Dermis blood vessel endothelial cell (primary cell): Measurements from ENCODE around the gene AGAP2. TPM values are rescaled to one million over a fixed set of nuclear protein-coding genes. Genes with fewer than 3 reads are reported as not detected.
"Not testable (repeated sequence)": the region's sequence is repeated elsewhere in the genome, so short reads cannot be mapped to it uniquely, and the experiment has no call there.

Experiments used
- DNase-seq: peaks from one replicate; pipeline ENCODE4 v3.0.0; 2010
- total RNA-seq: library from RNA; depleted of rRNA; stranded (reverse); fragments of >200 nt; gene quantifications from 2 replicates; pipeline ENCODE4 v1.2.3, GENCODE V29; 2014

The AGAP2 gene
- under 0.01 and 0.19 TPM in 2 replicates for total RNA-seq

DNA sequence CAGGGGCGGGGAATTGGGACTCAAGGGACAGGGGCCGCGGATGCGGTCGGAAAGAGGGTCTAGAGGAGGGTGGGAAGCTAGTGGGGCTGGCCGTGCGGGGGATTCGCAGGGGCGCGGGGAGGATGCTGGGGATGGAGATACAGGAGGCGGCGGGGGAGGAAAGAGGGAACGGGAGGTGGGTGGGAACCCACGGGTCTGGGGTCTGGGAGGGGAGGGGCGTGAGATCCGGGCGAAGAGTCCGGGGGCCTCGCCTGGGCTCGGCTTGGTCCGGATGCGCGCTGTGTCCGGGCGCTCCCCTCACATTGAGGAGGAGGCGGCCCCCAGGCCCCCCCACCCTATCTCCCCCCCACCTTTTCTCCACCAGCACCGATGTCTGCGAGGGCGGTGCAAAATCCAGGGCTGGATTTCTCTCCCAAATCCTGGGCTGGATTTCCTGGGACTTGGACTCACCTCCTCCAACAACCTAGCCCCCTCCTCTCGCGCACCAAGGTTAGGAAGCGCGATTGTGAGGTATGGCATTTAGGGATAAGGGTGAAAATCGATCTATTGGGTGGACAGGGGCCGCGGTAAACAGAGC is at the start of gene AGAP2:
AGAP2 (minus strand) TSS at position 82 of the 577 bp plus-strand sequence. CDS start 496 bp downstream, outside the sequence.
- no peak for DNase-seq

DNA sequence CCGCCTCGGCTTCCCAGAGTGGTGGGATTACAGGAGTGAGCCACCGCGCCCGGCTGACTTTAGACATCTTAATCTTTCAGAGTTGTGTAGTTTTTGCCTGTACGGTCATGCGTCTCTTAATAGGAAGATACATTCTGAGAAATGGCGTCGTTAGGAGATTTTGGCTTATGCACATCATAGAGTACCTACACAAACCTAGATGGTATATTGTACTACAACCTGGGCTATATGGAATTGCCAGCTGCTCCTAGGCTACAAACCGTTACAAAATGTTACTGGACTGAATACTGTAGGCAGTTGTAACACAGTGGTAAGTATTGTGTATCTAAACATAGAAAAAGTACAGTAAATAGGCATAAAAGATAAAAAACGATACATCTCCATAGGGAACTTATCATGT is 45.3 kb upstream of the AGAP2 start:
- no peak for DNase-seq

DNA sequence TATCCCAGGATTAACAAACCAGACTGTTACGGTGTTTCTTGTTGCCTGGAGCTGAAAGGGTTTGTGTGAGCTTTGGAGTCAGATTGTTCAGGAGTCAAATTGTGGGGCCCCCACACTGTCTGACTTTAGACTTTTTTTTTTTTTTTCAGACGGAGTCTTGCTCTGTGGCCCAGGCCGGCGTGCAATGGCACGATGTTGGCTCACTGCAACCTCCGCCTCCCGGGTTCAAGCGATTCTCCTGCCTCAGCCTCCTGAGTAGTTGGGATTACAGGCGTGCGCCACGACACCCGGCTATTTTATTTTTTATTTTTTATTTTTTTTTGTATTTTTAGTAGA is 44.9 kb upstream of the AGAP2 start:
- DNase-seq, result no peak

DNA sequence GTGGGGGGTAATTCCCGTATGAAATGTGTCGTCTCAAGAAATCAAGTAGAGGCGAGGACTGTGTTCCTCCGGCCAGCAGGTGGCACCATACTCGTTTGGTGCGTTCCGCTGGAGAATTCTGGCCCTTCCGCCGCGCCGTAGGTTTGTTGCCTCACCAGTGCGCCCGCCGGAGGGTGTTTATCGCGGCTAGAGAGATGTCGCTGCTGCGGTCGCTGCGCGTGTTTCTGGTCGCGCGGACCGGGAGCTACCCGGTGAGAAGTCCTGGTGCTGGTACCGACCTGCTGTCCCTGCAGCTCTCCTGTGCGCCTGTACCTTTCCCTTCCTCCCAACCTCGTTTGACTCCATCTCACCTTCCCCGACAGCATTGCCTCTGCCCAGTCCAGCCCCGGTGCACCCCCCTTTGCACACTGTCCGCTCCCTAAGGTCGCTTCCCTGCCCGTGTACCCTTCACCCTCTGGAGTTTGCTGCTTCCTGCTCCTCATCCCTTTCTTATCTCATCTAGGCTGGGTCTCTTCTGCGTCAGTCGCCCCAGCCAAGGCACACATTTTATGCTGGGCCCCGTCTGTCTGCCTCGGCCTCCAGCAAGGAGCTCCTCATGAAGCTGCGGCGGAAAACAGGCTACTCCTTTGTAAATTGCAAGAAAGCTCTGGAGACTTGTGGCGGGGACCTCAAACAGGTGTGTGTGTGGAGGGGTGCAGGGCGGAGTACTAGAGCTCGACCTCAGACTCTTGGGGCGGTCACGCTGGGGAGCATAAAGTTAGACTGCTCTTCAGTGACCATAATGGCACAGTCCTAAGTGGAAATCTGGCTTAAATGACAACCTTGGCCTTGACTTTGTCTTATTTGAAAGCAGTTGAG is 44.3 kb upstream of the AGAP2 start, which contains the start of gene TSFM:
TSFM (plus strand) TSS at position 180 of the 858 bp plus-strand sequence; CDS start at position 195, 15 bp downstream.
- DNase-seq, result peak; percentile 98

DNA sequence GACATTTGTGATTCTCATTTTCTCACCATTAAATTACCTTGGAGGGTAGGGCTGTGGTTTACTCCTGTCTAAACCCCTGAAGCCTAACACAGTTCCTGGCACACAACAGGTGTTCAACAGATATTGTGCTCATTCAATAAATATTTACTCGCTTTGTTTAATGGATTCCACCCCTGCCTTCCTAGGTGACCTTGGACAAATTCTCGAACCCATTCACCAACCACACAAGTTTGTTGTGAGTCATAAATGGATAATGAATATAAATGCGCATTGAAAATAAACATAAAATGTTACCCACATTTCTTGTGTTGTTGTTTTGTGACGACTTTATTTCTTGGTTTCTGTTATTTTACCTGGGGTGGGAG is 43.7 kb upstream of the AGAP2 start:
- DNase-seq, result no peak

DNA sequence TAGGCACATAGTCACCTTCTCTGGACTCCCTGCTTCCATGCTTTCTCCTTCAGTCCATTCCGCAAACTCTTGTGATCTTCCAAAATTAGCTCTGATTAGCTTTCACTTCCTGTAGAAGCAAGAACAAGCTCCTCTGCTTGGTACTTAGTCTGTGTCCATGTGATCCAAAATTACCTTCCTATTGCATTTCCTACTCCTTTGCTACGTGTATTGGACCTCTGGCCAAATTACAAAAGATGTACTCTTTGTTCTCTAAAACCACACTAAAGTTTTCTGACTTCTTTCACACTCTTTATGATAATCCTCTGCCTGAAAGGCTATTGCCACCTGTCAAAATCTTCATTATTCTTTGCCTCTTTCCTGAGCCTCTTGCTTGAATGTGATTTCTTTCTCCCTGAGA is 43.3 kb upstream of the AGAP2 start:
- DNase-seq, result no peak

DNA sequence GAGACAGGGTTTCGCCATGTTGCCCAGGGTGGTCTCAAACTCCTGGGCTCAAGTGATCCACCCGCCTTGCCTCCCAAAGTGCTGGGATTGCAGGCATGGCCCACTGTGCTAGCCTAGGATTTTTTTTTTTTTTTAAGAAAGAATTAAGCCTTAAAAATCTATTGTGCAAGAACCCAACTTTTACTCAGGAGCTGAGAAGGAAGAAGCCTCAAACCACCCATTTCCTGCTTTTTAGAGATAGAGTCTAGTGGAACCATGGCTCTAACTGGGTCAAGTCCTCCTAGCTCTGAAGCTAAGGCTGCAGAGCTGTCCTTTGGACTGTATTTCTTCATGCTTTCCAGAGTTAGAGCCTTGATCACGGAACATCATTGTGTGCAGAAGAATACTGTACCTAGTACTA is 42.7 kb upstream of the AGAP2 start:
- DNase-seq, result no peak

DNA sequence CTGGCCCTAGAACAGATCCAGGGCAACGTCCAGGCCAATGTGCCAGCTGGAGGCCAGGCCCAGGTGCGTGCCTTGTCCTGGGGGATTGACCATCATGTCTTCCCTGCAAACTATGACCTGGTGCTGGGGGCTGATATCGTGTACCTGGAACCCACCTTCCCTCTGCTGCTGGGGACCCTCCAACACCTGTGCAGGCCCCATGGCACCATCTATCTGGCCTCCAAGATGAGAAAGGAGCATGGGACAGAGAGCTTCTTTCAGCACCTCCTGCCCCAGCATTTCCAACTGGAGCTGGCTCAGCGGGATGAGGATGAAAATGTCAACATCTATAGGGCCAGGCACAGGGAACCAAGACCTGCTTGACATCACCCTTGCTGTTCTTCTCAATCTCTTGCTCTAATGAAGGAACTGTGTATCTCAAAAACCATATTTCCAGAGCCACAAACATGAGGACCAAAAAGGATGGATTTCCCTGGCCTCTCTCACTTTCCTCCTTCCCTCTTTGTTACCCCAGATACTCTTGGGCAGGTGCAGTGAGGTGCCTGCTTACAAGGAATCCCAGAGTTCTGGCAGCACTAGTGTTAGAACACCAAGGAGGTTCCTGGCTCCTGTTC is 41.8 kb upstream of the AGAP2 start:
- no peak for DNase-seq

DNA sequence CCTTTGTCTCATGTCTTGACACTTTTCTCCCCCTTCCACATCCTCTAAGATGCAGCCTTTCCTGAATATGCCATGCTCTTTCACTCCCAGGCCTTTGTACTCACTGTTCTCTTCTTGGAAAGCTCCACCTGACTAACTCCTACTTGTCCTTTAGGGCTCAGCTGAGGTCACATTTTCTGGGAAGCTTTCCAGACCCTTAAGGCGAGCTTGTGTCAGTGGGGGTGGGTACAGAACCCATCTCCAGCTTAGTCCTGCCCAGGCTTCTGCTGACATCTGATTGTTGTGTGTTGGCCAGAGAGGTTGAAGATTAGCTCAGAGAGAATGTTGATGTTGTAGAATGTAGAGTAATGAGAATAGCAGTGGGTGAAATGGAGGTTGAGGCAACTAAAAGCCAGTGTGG is 41.2 kb upstream of the AGAP2 start:
- no peak for DNase-seq

DNA sequence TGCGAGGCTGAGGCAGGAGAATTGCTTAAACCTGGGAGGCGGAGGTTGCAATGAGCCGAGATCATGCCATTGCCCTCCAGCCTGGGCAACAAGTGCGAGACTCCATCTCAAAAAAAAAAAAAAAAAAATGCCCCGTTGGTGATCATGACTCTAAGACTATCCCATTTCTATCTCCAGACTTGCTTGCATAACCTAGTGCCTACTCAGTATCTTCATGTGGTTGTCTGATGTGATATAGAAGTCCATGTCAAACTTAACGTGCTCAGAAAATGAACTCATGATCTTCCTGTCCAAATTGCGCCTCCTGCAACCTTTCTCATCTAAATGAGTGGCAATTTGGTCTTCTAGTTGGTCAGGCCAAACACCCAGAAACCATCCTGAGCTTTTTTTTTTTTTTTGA is 39.4 kb upstream of the AGAP2 start:
- DNase-seq, result no peak

DNA sequence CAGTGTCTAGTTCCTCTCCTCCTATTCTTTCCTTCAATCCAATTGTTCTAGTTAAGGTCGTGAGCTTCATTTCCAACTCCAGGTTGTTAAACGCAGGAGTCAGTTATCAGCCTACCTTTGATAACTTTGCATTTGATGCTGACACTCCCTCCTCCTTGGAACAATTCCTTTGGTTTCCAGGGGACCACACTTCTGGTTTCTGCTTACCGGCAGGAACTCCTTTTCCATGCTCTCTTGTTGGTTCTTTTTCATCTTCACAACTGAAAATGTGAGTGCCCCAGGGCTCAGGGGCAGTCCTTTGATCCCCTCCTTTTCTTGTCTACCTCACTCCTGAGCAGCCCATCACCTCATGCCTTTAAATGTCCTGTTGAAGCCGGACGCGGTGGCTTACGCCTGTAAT is 38.8 kb upstream of the AGAP2 start:
- no peak for DNase-seq

DNA sequence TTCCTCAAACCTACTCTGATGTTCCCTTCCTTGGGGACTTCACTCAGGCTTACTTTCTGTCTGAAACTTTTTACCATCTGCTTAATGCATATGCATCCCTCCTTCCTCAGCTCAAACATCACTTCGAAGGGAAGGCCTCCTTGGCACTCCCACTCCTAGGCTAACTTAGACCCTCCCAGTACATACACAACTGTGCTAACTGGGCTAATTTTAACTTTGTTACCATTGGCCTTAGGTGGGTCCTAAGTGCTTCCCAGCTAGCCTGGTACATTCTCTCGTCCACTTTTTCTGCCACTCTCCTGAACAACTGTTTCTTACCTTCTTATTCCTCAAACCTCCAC is 37.7 kb upstream of the AGAP2 start:
- DNase-seq, result no peak

DNA sequence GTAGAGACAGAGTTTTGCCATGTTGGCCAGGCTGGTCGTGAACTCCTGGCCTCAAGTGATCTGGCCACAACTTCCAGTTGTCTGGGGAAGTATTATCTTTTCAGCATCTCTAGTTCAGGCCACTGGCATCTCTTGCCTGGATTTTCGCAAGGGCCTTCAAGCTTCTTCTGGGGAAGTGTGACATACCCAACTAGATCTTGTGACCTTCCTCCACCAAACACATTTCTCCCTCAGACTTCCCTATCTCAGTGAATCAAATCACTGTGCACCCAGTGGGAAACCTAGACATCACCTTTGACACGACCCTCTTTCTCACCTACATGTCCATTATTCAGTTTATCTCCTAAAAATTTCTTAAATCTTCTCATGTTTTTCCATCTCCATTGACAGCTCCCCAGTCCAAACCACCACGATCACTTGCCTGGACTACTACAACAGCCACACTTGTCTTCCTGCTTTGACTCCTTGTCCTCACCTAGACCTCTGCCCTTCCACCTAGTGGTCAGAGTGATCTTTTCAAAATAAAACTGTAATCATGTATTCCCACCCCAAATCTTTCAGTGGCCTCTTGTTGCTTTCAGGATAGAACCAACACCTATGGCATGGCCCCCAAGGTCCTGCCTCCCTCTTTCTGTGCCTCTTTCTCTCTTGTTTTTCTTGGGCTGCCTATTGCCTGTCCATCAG is 37.2 kb upstream of the AGAP2 start:
- DNase-seq, result no peak

DNA sequence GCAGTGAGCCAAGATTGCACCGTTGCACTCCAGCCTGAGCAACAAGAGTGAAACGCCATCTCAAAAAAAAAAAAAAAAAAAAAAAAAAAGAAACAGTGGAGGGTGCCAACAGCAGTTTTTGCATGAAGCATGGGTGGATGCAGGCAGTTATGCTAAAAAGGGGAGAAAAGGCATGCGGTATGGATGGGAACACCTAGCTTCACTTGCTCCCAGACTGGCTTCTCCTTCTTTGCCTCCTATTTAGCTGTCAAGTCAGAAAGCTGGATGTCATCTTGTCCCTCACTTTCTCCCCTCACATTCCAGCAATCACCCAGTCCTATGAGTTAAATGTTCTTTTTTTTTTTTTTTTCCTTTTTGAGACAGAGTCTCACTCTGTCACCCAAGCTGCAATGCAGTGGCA is 36.5 kb upstream of the AGAP2 start:
- no peak for DNase-seq

DNA sequence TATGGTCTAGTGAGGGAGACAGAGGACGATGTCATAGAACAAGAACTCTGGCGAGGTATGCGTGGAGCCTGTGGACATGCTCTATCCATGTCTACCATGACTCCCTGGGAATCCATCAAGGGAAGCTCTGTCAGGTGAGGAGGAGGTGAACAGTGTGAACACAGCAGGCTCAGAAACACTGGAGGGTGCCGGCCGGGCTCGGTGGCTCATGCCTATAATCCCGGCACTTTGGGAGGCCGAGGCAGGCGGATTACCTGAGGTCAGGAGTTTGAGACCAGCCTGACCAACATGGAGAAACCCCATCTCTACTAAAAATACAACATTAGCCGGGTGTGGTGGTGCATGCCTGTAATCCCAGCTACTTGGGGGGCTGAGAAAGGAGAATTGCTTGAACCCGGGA is 36.1 kb upstream of the AGAP2 start:
- DNase-seq, result not testable (repeated sequence)

DNA sequence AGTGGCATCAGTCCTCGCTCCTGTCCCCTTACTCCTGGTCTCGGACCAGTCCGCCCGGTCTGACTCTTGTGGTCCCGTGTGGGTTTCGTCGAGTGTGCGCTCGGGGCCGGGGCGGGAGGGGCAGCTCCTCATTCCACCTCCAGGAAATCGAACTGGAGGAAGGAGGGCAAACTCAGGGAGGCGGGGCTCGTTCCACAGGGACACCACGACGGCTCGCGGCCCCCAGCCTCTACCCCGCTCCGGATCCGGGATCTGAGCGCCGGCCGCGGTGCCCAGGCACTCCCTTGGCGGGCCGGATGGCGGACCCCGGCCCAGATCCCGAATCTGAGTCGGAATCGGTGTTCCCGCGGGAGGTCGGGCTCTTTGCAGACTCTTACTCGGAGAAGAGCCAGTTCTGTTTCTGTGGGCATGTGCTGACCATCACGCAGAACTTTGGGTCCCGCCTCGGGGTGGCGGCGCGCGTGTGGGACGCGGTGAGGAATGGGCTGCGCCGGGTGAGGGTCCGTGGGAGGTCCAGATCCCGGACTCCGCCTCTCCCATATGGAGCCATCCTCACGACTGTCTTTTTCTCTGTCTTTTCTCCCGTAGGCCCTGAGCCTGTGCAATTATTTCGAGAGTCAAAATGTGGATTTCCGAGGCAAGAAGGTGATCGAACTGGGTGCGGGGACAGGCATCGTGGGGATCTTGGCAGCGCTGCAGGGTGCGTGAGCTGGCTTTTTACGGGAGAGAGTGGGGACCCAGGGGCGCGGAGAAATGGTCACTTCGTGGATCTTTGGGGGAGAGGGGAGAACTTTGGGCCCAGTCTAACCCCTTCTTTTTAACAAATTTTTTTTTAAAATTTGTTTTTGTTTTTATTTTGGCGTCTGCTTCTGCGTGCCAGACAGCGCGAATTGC is 34.1 kb upstream of the AGAP2 start, which contains the start of gene EEF1AKMT3:
EEF1AKMT3 (plus strand) TSS at position 186 of the 894 bp plus-strand sequence; CDS start at position 297, 111 bp downstream.
- DNase-seq, result peak; percentile 63

DNA sequence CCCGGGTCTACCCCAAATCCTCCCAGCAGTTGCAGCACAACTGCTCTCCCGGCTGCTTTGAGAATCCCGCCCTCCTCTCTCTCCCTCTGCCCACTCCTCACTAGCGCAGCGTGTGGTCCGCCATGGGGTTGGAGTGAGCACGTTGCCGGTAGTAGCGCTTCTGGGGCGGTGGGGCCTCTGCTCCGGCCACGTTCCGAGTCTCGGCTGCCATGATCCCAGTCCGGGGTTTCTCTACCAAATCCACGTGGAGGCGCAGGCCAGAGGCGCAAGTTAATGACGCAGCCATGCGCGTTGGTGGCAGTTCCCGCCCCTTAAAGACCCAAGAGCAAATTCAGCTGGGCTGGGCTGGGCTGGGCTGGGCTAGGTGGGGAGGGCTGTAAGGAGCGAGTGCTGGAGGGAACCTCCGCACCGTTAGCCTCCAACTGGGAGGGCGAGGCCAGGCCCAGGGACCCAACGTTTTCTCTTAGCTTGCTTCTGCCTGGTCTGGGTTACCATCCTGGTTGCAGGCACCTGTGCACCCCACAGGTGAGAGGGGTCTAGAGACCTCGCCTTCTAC is 33.4 kb upstream of the AGAP2 start, which contains the start of gene METTL1:
METTL1 (minus strand) TSS at position 233 of the 556 bp plus-strand sequence; CDS start at position 211, 22 bp downstream.
- DNase-seq, result peak; percentile 98

DNA sequence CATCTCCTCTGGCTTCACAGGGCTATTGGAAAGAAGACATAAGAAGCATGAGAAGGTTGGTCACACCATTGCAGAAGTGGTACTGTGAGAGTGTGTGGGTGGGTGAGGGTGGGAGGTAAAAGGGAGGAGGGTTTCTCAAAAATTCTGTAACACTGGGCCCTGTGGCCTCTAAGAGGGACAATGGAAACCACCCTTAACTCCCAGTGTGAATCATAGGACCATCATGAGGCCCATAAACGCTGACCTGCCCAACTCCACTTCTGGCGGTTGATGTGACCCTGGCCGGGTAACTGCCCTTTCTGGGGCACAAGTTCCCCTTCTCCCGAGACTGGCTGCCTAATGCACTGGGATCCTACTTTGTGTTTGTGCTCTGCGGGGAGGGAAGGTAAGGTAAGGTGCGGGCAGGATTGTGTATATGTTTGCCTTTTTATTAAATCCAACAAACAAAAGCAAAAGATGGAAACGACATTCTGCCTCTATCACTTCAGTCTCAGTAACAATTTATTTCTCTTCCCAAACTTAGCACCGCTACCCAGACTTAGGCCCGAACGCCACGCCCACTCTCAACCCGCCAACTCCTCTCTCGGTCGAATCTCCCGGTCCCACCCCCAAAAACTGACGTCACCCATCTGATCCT is 32.8 kb upstream of the AGAP2 start:
- DNase-seq, result peak; percentile 90

DNA sequence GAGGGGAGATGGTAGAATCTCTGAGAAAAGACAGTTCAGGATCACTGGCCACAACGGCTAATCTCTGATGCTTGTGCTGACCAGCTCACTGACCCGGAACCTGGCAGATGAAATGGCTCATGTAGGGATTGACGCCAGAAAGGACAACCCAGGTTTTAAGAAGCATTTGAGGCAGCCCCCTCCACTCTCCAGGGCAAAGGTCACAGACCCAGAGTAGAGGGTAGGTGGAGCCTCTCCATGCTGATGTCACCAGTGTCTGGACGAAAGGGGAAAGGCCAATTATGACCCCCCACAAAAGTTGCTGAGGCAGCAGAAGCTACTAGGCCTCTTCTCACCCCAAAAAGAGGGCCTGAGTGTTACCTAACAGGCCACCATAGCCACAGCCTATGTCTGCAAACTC is 32.2 kb upstream of the AGAP2 start:
- no peak for DNase-seq

DNA sequence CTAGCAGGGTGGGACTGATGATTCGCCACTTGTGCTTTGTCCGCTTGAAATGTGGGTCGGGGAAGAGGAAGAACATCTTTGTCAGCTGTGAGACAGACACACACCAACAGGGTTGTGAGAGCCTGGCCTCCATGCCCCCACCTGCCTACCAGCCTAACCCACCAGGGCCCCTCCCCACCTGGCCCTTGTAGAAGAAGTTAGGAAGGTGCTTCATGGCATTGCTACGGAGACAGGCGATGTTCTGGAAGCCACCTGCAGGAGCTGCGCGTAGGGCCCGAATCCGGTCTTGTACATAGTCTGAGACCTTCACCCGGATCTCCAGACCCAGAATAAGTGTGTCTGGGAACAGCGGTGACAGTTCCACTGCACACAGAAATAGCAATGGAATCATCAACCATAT is 31.1 kb upstream of the AGAP2 start:
- no peak for DNase-seq

DNA sequence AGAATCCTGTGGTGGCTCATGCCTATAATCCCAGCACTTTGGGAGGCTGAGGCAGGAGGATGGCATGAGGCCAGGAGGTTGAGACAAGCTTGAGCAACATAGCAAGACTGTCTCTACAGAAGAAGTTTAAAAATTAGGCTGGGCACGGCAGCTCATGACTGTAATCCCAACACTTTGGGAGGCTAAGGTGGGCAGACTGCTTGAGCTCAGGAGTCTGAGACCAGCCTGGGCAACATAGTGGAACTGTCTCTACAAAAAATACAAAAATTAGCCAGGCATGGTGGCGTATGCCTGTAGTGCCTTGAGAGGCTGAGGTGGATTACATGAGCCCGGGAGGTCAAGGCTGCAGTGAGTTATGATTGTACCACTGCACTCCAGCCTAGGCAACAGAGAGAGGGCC is 29.3 kb upstream of the AGAP2 start:
- no peak for DNase-seq
